A375 (cell line): ENCODE data around the gene ZNF487. TPM values are rescaled to one million over a fixed set of nuclear protein-coding genes. Genes with fewer than 3 reads are reported as not detected.

Experiments used
- small RNA-seq: library from RNA; depleted of rRNA; stranded (forward); fragments of <200 nt; gene quantifications from one replicate; pipeline ENCODE3, GENCODE V24; 2014
- total RNA-seq: library from RNA; depleted of rRNA; stranded (reverse); fragments of >200 nt; shearing (Covaris generic); gene quantifications from 2 replicates; pipeline ENCODE4 v1.2.3, GENCODE V29; 2014; rRNA removed

The ZNF487 gene
- 1.5 and 4.9 TPM in 2 replicates for total RNA-seq

GRCh38 chr10:43436291-43437140 is at the start of gene ZNF487:
Gene ZNF487, plus strand, starts transcription at chr10:43437111. Its CDS starts 38,703 bp downstream, at chr10:43475814.

GRCh38 chr10:43408710-43409384 is 28.1 kb upstream of the ZNF487 start, which contains the start of gene HNRNPF:
Gene HNRNPF, minus strand, starts transcription at chr10:43409186. Its CDS starts 21,302 bp downstream, at chr10:43387884.

Small RNA genes within 50 kb of the gene (small RNA-seq; reads per million reads assigned to genes)
- gene RNU7-193P (0.13 reads per million), gene SNORD3J (2.3 reads per million, percentile 75 among the genes with 10 or more reads in this experiment)

Other genes with a start within 250 kb of the ZNF487 start
- 0.05 TPM in 1 of 2 replicates, not detected in the other for gene RASGEF1A, start 170.0 kb upstream of the ZNF487 start, total RNA-seq
- not detected in 2 replicates for gene FXYD4, start 65.5 kb upstream of the ZNF487 start, total RNA-seq
- 275 and 284 TPM in 2 replicates for gene HNRNPF, start 27.9 kb upstream of the ZNF487 start, total RNA-seq
- 1.7 and 2.6 TPM in 2 replicates for gene ZNF239, start 137.5 kb downstream of the ZNF487 start, total RNA-seq
- 2.8 and 4.2 TPM in 2 replicates for gene ZNF485, start 169.3 kb downstream of the ZNF487 start, total RNA-seq
- 18.2 and 24.4 TPM in 2 replicates for gene ZNF32, start 211.8 kb downstream of the ZNF487 start, total RNA-seq